GM10248 (cell line): ENCODE results near the gene LYG1.

ENCODE experiments used
- CTCF ChIA-PET: fragments of 300-600 bp; sonication (Branson Sonifier 250); formaldehyde crosslinking; extraction: SDS; loops from one replicate; lab custom pipeline; 2021; ENCODE audit warnings: antibody characterized with exemption; lab: Yijun Ruan, JAX
- POLR2A ChIA-PET: fragments of 350-650 bp; sonication (Branson Sonifier 250); formaldehyde crosslinking; extraction: SDS; loops from one replicate; lab custom pipeline; 2020; ENCODE audit warnings: antibody characterized with exemption; lab: Yijun Ruan, JAX
- DNase-seq: peaks from one replicate; pipeline ENCODE4 v3.0.0; 2012; ENCODE audit errors: extremely low spot score
- CTCF ChIP-seq: IDR thresholded peaks from 2 replicates; pipeline ENCODE4 v1.5.1; 2012; ENCODE audit warnings: mild to moderate bottlenecking, low read depth; ENCODE audit errors: extremely low read depth, missing control alignments, control extremely low read depth

Gene LYG1

GRCh38 chr2:99275882-99276281 is 25.1 kb downstream of the LYG1 start:
- POLR2A ChIA-PET, result no interaction called here
- CTCF ChIA-PET, result interaction anchor here (1.0 kb wide), 1 partner anchor 62 kb away, joined by 3 read pairs; no protein-coding TSS in a partner anchor
- no peak for TF ChIP-seq CTCF
- DNase-seq, result no peak

- DNase-seq, result no peak
- ChIA-PET CTCF (interaction anchor here (1.3 to 1.5 kb wide), 3 partner anchors 10 to 57 kb away, joined by 3 to 5 read pairs (median 3); no protein-coding TSS in a partner anchor), POLR2A (no interaction called here)
- TF ChIP-seq CTCF, result no peak
These were observed 39.8 kb downstream of the LYG1 start for GRCh38 chr2:99261242-99261641.

- ChIA-PET POLR2A (no interaction called here), CTCF (interaction anchor here (1.3 kb wide), 1 partner anchor 58 kb away, joined by 3 read pairs; no protein-coding TSS in a partner anchor)
- TF ChIP-seq CTCF, result no peak
- no peak for DNase-seq
These were observed 40.8 kb downstream of the LYG1 start for GRCh38 chr2:99260184-99260583.

- CTCF ChIA-PET, result no interaction called here
- POLR2A ChIA-PET, result no interaction called here
- no peak for DNase-seq
These were observed 41.5 kb downstream of the LYG1 start for GRCh38 chr2:99259465-99259864.

GRCh38 chr2:99256677-99257076 is 44.3 kb downstream of the LYG1 start:
- ChIA-PET POLR2A (no interaction called here), CTCF (no interaction called here)
- no peak for DNase-seq
- no peak for TF ChIP-seq CTCF

More at GRCh38 chr2:99259465-99259864, 41.5 kb downstream of the LYG1 start:
- TF ChIP-seq CTCF, result no peak

- CTCF ChIA-PET, result interaction anchor here (1.1 kb wide), 1 partner anchor 11 kb away, joined by 3 read pairs; no protein-coding TSS in a partner anchor
- TF ChIP-seq CTCF, result no peak
- POLR2A ChIA-PET, result no interaction called here
- DNase-seq, result no peak
These were observed 45.3 kb downstream of the LYG1 start, which contains the start of gene LYG2 for GRCh38 chr2:99255491-99256318. Gene LYG2 (minus strand): TSS chr2:99255666. CDS start chr2:99254260, 1,406 bp downstream.
